SK-N-SH treated with all-trans-retinoic acid at 6 μM for 48 hours (cell line): ENCODE measurements around the gene CFI.

ENCODE experiments used
- CREB5 ChIP-seq: fragments of 250-450 bp; sonication (Bioruptor Pico); IDR thresholded peaks from 2 replicates; pipeline ENCODE4 v1.5.1; 2020; ENCODE audit warnings: low read depth, mild to moderate bottlenecking, moderate library complexity
- CSDC2 ChIP-seq: fragments of 250-450 bp; sonication (Bioruptor Pico); IDR thresholded peaks from 2 replicates; pipeline ENCODE4 v1.5.0; 2020; ENCODE audit warnings: mild to moderate bottlenecking, moderate library complexity
- ESRRG ChIP-seq: fragments of 250-450 bp; sonication (Bioruptor Pico); IDR thresholded peaks from 2 replicates; pipeline ENCODE4 v1.6.1; 2021; ENCODE audit warnings: mild to moderate bottlenecking
- ISL1 ChIP-seq: fragments of 250-450 bp; sonication (Bioruptor Pico); IDR thresholded peaks from 2 replicates; pipeline ENCODE4 v2.1.2; 2022; ENCODE audit warnings: mild to moderate bottlenecking, moderate library complexity
- OSR1 ChIP-seq: fragments of 250-450 bp; sonication (Bioruptor Pico); IDR thresholded peaks from 2 replicates; pipeline ENCODE4 v1.8.0; 2022; ENCODE audit warnings: moderate library complexity, mild to moderate bottlenecking, inconsistent platforms
- PATZ1 ChIP-seq: fragments of 250-450 bp; sonication (Bioruptor Pico); IDR thresholded peaks from 2 replicates; pipeline ENCODE4 v1.8.0; 2020; ENCODE audit warnings: mild to moderate bottlenecking, moderate library complexity, borderline replicate concordance
- POU6F1 ChIP-seq: fragments of 250-450 bp; sonication (Bioruptor Pico); IDR thresholded peaks from 2 replicates; pipeline ENCODE4 v1.8.0; 2021; ENCODE audit warnings: low read depth, mild to moderate bottlenecking, moderate library complexity, borderline replicate concordance
- PPARA ChIP-seq: fragments of 250-450 bp; sonication (Bioruptor Pico); IDR thresholded peaks from 2 replicates; pipeline ENCODE4 v1.5.0; 2020; ENCODE audit warnings: mild to moderate bottlenecking, borderline replicate concordance
- RARB ChIP-seq: fragments of 250-450 bp; sonication (Bioruptor Pico); IDR thresholded peaks from 2 replicates; pipeline ENCODE4 v1.8.0; 2021; ENCODE audit warnings: mild to moderate bottlenecking, moderate library complexity
- TCF4 ChIP-seq: fragments of 250-450 bp; sonication (Bioruptor Pico); IDR thresholded peaks from 2 replicates; pipeline ENCODE4 v1.8.0; 2021; ENCODE audit warnings: mild to moderate bottlenecking, moderate library complexity, borderline replicate concordance
- TSHZ2 ChIP-seq: fragments of 250-450 bp; sonication (Bioruptor Pico); IDR thresholded peaks from 2 replicates; pipeline ENCODE4 v1.5.0; 2020; ENCODE audit warnings: mild to moderate bottlenecking, moderate library complexity
- ZC3H10 ChIP-seq: fragments of 250-450 bp; sonication (Bioruptor Pico); IDR thresholded peaks from 2 replicates; pipeline ENCODE4 v1.5.1; 2021; ENCODE audit warnings: mild to moderate bottlenecking, moderate library complexity
- ZFP3 ChIP-seq: fragments of 250-450 bp; sonication (Bioruptor Pico); IDR thresholded peaks from 2 replicates; pipeline ENCODE4 v1.5.0; 2020; ENCODE audit warnings: mild to moderate bottlenecking, moderate library complexity

- TF ChIP-seq ESRRG, result no peak
- TF ChIP-seq CSDC2 (CRISPR knock-in tag), result no peak
- no peak for TF ChIP-seq CREB5 (CRISPR knock-in tag)
- TF ChIP-seq POU6F1 (CRISPR knock-in tag), result no peak
- TF ChIP-seq ISL1 (CRISPR knock-in tag), result no peak
- TF ChIP-seq ZFP3 (CRISPR knock-in tag), result no peak
- no peak for TF ChIP-seq OSR1 (CRISPR knock-in tag)
- TF ChIP-seq TSHZ2 (CRISPR knock-in tag), result no peak
- no peak for TF ChIP-seq ZC3H10 (CRISPR knock-in tag)
- no peak for TF ChIP-seq RARB (CRISPR knock-in tag)
- TF ChIP-seq TCF4 (CRISPR knock-in tag), result no peak
- TF ChIP-seq PATZ1 (CRISPR knock-in tag), result no peak
- TF ChIP-seq PPARA (CRISPR knock-in tag), result no peak
Measured at GRCh38 chr4:109816082-109816442, 14.3 kb upstream of the CFI start.
